ENCODE results near the gene KCTD4.

- TF ChIP-seq, protein P1, sequence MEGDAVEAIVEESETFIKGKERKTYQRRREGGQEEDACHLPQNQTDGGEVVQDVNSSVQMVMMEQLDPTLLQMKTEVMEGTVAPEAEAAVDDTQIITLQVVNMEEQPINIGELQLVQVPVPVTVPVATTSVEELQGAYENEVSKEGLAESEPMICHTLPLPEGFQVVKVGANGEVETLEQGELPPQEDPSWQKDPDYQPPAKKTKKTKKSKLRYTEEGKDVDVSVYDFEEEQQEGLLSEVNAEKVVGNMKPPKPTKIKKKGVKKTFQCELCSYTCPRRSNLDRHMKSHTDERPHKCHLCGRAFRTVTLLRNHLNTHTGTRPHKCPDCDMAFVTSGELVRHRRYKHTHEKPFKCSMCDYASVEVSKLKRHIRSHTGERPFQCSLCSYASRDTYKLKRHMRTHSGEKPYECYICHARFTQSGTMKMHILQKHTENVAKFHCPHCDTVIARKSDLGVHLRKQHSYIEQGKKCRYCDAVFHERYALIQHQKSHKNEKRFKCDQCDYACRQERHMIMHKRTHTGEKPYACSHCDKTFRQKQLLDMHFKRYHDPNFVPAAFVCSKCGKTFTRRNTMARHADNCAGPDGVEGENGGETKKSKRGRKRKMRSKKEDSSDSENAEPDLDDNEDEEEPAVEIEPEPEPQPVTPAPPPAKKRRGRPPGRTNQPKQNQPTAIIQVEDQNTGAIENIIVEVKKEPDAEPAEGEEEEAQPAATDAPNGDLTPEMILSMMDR (IDR thresholded peaks at IDR 0.05; ENCODE audit: insufficient read depth, low read depth, low read length): no peak
- TF ChIP-seq EZH2 (IDR thresholded peaks at IDR 0.05; ENCODE audit: insufficient read depth, low read length): no peak
Measured at GRCh38 chr13:45162821-45163220, 38.0 kb downstream of the KCTD4 start.
